Fibroblast of lung (primary cell): ENCODE results near the gene TXNDC16. TPM values are rescaled to one million over a fixed set of nuclear protein-coding genes. Genes with fewer than 3 reads are reported as not detected.

Experiments
- DNase-seq, 2 donors: peaks; one replicate each; pipeline versions ENCODE4 v3.0.0 to v3.0.0-alpha.2; 2010; ENCODE audit warnings: low read depth in 2 of 2
- H2AFZ ChIP-seq: 2 replicates; pipeline ENCODE4 v1.5.1; 2012; ENCODE audit warnings: low read length, control low read depth, inconsistent platforms
- H3K27ac ChIP-seq: 2 replicates; pipeline ENCODE4 v1.5.1; 2011; ENCODE audit warnings: low read length, control low read depth; ENCODE audit not compliant: insufficient read depth
- H3K27me3 ChIP-seq: 2 replicates; pipeline ENCODE4 v1.5.1; 2011; ENCODE audit warnings: mild to moderate bottlenecking, low read length; ENCODE audit not compliant: control insufficient read depth, insufficient read depth
- H3K36me3 ChIP-seq: 2 replicates; pipeline ENCODE4 v1.5.1; 2011; ENCODE audit warnings: low read length; ENCODE audit not compliant: control insufficient read depth, insufficient read depth
- H3K4me1 ChIP-seq: 2 replicates; pipeline ENCODE4 v1.5.1; 2011; ENCODE audit warnings: low read length; ENCODE audit not compliant: control insufficient read depth, insufficient read depth; ENCODE audit errors: extremely low read depth
- H3K4me2 ChIP-seq: 2 replicates; pipeline ENCODE4 v1.5.1; 2011; ENCODE audit warnings: low read length, control low read depth; ENCODE audit not compliant: insufficient read depth; ENCODE audit errors: extremely low read depth
- H3K4me3 ChIP-seq, 4 experiments: fragments of 200-600 bp in 1 of 4; sonication (generic) in 1 of 4; replicated peaks in 1 of 4; 2 replicates each; pipeline ENCODE4 v1.5.1; 2011 to 2016; ENCODE audit warnings: low read length in 4 of 4, low read depth in 3 of 4, mild to moderate bottlenecking in 3 of 4, control low read depth in 2 of 4, inconsistent platforms in 1 of 4, mixed read lengths in 1 of 4; ENCODE audit not compliant: insufficient read depth in 1 of 4; ENCODE audit errors: control extremely low read depth in 1 of 4
- H3K79me2 ChIP-seq: 2 replicates; pipeline ENCODE4 v1.5.1; 2012; ENCODE audit warnings: mild to moderate bottlenecking, low read length, inconsistent platforms; ENCODE audit not compliant: control insufficient read depth, insufficient read depth
- H3K9ac ChIP-seq: 2 replicates; pipeline ENCODE4 v1.5.1; 2011; ENCODE audit warnings: mild to moderate bottlenecking, low read length, control low read depth; ENCODE audit not compliant: insufficient read depth
- H3K9me3 ChIP-seq: 2 replicates; pipeline ENCODE4 v1.5.1; 2012; ENCODE audit warnings: low read depth, low read length; ENCODE audit not compliant: control insufficient read depth, insufficient read depth
- H4K20me1 ChIP-seq: 2 replicates; pipeline ENCODE4 v1.5.1; 2011; ENCODE audit warnings: low read length; ENCODE audit not compliant: control insufficient read depth, insufficient read depth; ENCODE audit errors: extremely low read depth
- EZH2 ChIP-seq: IDR thresholded peaks from 2 replicates; pipeline ENCODE4 v1.5.1; 2012; ENCODE audit warnings: low read length, control low read depth, mild to moderate bottlenecking; ENCODE audit errors: missing control alignments
- polyA plus RNA-seq, 2 donors: library from polyadenylated mRNA; depleted of rRNA in 1 of 2; stranded (reverse) in 1 of 2; unstranded in 1 of 2; fragments of >200 nt; gene quantifications; 2 replicates each; pipeline ENCODE4 v1.2.1, GENCODE V29; 2011 to 2012; ENCODE audit warnings: missing spikeins in 1 of 2
- total RNA-seq: library from RNA; depleted of rRNA; stranded (reverse); fragments of >200 nt; gene quantifications from 2 replicates; pipeline ENCODE4 v1.2.1, GENCODE V29; 2014
- TF ChIP-seq, protein P1 (sequence below), 2 donors: IDR thresholded peaks in 1 of 2; conservative IDR thresholded peaks in 1 of 2; 1 replicate in 1 of 2; 2 replicates in 1 of 2; pipeline ENCODE4 v1.5.1; 2011 to 2012; ENCODE audit warnings: low read length in 2 of 2, control low read depth in 1 of 2, inconsistent platforms in 1 of 2, low read depth in 1 of 2, mild to moderate bottlenecking in 1 of 2

TXNDC16 gene
- total and polyA plus RNA-seq, 2 donors (not counting 1 experiment from before 2014, with no cell fraction given) = 3.0 to 6.6 TPM

- DNase-seq = no peak
- Histone ChIP-seq H3K9ac (no peak overlapping the region), H2AFZ (no peak overlapping the region), H3K4me3 (no peak overlapping the region), H3K27ac (no peak overlapping the region), H3K4me2 (no peak overlapping the region), H3K79me2 (no peaks in the 10 kb centered on the region), H3K27me3 (no peaks in the 10 kb centered on the region), H4K20me1 (no peaks in the 10 kb centered on the region), H3K36me3 (no peaks in the 10 kb centered on the region), H3K4me1 (no peaks in the 10 kb centered on the region), H3K9me3 (no peaks in the 10 kb centered on the region)
- TF ChIP-seq, protein P1, sequence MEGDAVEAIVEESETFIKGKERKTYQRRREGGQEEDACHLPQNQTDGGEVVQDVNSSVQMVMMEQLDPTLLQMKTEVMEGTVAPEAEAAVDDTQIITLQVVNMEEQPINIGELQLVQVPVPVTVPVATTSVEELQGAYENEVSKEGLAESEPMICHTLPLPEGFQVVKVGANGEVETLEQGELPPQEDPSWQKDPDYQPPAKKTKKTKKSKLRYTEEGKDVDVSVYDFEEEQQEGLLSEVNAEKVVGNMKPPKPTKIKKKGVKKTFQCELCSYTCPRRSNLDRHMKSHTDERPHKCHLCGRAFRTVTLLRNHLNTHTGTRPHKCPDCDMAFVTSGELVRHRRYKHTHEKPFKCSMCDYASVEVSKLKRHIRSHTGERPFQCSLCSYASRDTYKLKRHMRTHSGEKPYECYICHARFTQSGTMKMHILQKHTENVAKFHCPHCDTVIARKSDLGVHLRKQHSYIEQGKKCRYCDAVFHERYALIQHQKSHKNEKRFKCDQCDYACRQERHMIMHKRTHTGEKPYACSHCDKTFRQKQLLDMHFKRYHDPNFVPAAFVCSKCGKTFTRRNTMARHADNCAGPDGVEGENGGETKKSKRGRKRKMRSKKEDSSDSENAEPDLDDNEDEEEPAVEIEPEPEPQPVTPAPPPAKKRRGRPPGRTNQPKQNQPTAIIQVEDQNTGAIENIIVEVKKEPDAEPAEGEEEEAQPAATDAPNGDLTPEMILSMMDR (conservative IDR thresholded peaks at IDR 0.05 in 1 of 2, IDR thresholded peaks at IDR 0.05 in 1 of 2; ENCODE audit: low read depth in 1 of 2, low read length in 2 of 2) = no peak
- no peak for TF ChIP-seq EZH2
Observed at GRCh38 chr14:52429451-52429850, 122.9 kb downstream of the TXNDC16 start.

GRCh38 chr14:52427460-52427859, 124.8 kb downstream of the TXNDC16 start:
- Histone ChIP-seq H3K4me2 (no peak overlapping the region), H2AFZ (no peak overlapping the region), H3K4me3 (no peak overlapping the region), H4K20me1 (no peaks in the 10 kb centered on the region), H3K79me2 (no peaks in the 10 kb centered on the region), H3K4me1 (no peaks in the 10 kb centered on the region), H3K36me3 (no peaks in the 10 kb centered on the region), H3K27ac (no peak overlapping the region), H3K27me3 (no peaks in the 10 kb centered on the region), H3K9ac (no peak overlapping the region), H3K9me3 (no peaks in the 10 kb centered on the region)
- no peak for TF ChIP-seq EZH2
- TF ChIP-seq, protein P1 (conservative IDR thresholded peaks at IDR 0.05 in 1 of 2, IDR thresholded peaks at IDR 0.05 in 1 of 2; ENCODE audit: low read depth in 1 of 2, low read length in 2 of 2) = no peak
- no peak for DNase-seq

DNA sequence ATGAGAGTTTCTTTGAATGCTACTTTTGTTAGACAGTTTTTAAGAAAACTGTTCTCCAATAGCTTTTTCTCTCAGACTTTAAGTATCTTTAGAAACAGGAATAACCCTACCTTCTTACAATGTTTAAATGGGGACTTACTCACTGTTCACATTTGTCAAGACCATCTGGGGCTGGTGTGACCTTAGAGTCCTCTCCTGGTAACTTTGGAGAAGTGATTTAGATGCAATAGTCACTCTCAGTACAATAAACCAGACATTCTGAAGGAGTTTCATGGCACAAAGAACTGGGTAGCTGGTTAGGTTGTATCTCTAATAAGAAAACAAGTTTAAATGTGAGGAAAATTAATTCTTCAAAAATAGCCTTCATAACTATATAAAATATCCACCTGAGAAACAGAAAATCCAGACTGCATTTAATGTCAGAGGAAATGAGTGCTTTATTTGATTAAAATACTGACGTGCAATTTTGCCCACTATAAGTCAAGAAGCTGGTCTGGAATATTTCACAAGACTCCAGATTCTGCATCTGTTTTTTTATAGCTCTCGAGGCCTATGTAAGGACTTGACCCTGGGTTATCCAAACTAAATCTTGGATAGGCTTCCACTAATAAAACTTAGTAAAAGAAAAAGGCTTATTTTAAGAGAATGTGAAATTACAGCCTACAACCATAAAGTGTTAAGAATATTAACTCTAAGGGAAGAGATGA, 129.5 kb downstream of the TXNDC16 start:
- no peak overlapping the region for H2AFZ ChIP-seq
- no peaks in the 10 kb centered on the region for H3K36me3 ChIP-seq
- H3K79me2 ChIP-seq = no peaks in the 10 kb centered on the region
- H4K20me1 ChIP-seq = no peaks in the 10 kb centered on the region
- no peaks in the 10 kb centered on the region for H3K9me3 ChIP-seq
- peak in 1 of 2 donors; percentile 49 for DNase-seq
- H3K4me1 ChIP-seq = no peaks in the 10 kb centered on the region
- H3K27ac ChIP-seq = no peak overlapping the region
- no peak overlapping the region for H3K4me2 ChIP-seq
- no peak for TF ChIP-seq EZH2
- TF ChIP-seq, protein P1 (conservative IDR thresholded peaks at IDR 0.05 in 1 of 2, IDR thresholded peaks at IDR 0.05 in 1 of 2; ENCODE audit: low read depth in 1 of 2, low read length in 2 of 2) = no peak
- no peak overlapping the region for H3K9ac ChIP-seq
- no peak overlapping the region for H3K4me3 ChIP-seq
- no peaks in the 10 kb centered on the region for H3K27me3 ChIP-seq
